Measurements from ENCODE around the gene ABCC1. TPM values are rescaled to one million over a fixed set of nuclear protein-coding genes. Genes with fewer than 3 reads are reported as not detected.

ABCC1 gene
- total RNA-seq, 2 experiments from 2014 or later: 64.5 to 67.6 TPM

GRCh38 chr16:16120044-16120381 is 170.6 kb downstream of the ABCC1 start:
- Mint-ChIP-seq H3K4me1 (ENCODE audit: low read depth) (no peaks in the 10 kb centered on the region), H3K27ac (no peak overlapping the region), H3K36me3 (ENCODE audit: low read depth) (peaks cover 86% of the 10 kb centered on the region), H3K27me3 (no peaks in the 10 kb centered on the region), H3K9me3 (peaks cover 24% of the 10 kb centered on the region), H3K4me3 (no peak overlapping the region)
- DNase-seq (no peak), ATAC-seq (no peak)
- TF ChIP-seq, protein P1, sequence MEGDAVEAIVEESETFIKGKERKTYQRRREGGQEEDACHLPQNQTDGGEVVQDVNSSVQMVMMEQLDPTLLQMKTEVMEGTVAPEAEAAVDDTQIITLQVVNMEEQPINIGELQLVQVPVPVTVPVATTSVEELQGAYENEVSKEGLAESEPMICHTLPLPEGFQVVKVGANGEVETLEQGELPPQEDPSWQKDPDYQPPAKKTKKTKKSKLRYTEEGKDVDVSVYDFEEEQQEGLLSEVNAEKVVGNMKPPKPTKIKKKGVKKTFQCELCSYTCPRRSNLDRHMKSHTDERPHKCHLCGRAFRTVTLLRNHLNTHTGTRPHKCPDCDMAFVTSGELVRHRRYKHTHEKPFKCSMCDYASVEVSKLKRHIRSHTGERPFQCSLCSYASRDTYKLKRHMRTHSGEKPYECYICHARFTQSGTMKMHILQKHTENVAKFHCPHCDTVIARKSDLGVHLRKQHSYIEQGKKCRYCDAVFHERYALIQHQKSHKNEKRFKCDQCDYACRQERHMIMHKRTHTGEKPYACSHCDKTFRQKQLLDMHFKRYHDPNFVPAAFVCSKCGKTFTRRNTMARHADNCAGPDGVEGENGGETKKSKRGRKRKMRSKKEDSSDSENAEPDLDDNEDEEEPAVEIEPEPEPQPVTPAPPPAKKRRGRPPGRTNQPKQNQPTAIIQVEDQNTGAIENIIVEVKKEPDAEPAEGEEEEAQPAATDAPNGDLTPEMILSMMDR (IDR thresholded peaks at IDR 0.05): no peak
- ChIA-PET CTCF (no interaction called here), POLR2A (interaction anchor here (0.6 kb wide), 1 partner anchor 74 kb away, joined by 3 read pairs; no protein-coding TSS in a partner anchor)
- intact Hi-C loops (cut with micrococcal nuclease): no loop called here

DNA sequence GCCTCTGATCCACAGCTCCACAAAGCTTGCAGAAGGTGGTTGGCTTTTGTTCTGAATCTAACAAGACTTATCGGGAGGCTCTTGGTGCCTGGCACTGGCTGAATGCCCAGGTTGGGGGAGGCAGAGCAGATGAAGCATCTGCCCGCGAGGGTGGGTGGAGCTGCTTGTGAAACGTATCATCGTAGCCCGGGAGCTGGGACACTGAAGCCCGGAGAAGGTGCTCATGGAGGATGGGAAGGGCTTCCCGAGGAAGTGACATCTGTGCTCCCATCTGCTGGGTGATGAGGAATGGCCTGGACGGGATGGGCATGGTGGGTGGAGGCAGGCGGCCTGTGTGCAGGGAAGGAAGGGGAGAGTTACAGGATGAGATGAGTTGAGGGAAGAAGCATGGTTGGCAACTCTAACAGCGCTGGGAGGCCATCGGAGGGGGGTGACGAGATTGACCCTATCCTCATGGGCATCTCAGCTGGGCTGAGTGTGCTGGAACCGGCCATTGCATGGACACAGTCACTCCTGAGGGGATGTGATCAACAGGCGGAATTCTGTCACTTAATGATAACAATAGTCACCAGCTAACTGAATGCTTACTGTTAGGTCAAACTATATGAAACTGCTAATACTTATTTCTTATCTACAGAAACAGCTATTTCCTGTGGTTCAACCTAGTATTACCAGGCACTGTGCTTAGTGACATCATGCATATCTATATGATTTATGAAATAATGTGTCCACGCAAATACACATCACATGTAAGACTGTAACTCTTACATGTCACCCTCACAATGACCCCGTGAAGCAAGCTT is 171.2 kb downstream of the ABCC1 start:
- ATAC-seq: no peak
- CTCF ChIA-PET: no interaction called here
- peaks cover 24% of the 10 kb centered on the region for H3K9me3 Mint-ChIP-seq
- no peak overlapping the region for H3K4me3 Mint-ChIP-seq
- peaks cover 85% of the 10 kb centered on the region for H3K36me3 Mint-ChIP-seq (ENCODE audit: low read depth)
- H3K27ac Mint-ChIP-seq: no peak overlapping the region
- POLR2A ChIA-PET: interaction anchor here (0.6 kb wide), 1 partner anchor 75 kb away, joined by 3 read pairs; no protein-coding TSS in a partner anchor
- H3K4me1 Mint-ChIP-seq (ENCODE audit: low read depth): no peaks in the 10 kb centered on the region
- no peaks in the 10 kb centered on the region for H3K27me3 Mint-ChIP-seq
- no peak for DNase-seq
- intact Hi-C loops (cut with micrococcal nuclease): no loop called here
- TF ChIP-seq, protein P1 (IDR thresholded peaks at IDR 0.05): no peak

GRCh38 chr16:16121185-16121727 is 171.8 kb downstream of the ABCC1 start:
- intact Hi-C loops (cut with micrococcal nuclease): no loop called here
- POLR2A ChIA-PET: no interaction called here
- Mint-ChIP-seq H3K27me3 (no peaks in the 10 kb centered on the region), H3K4me1 (ENCODE audit: low read depth) (no peaks in the 10 kb centered on the region), H3K4me3 (no peak overlapping the region), H3K27ac (no peak overlapping the region), H3K9me3 (peaks cover 24% of the 10 kb centered on the region), H3K36me3 (ENCODE audit: low read depth) (peaks cover 86% of the 10 kb centered on the region)
- TF ChIP-seq, protein P1 (IDR thresholded peaks at IDR 0.05): no peak
- DNase-seq (no peak), ATAC-seq (no peak)
- CTCF ChIA-PET: no interaction called here

GRCh38 chr16:16122264-16122663 is 172.8 kb downstream of the ABCC1 start:
- intact Hi-C loops (cut with micrococcal nuclease): no loop called here
- Mint-ChIP-seq H3K4me3 (no peak overlapping the region), H3K27me3 (no peaks in the 10 kb centered on the region), H3K4me1 (ENCODE audit: low read depth) (no peaks in the 10 kb centered on the region), H3K9me3 (peaks cover 20% of the 10 kb centered on the region), H3K36me3 (ENCODE audit: low read depth) (peaks cover 81% of the 10 kb centered on the region), H3K27ac (no peak overlapping the region)
- CTCF ChIA-PET: no interaction called here
- DNase-seq (no peak), ATAC-seq (no peak)
- POLR2A ChIA-PET: no interaction called here
- TF ChIP-seq, protein P1 (IDR thresholded peaks at IDR 0.05): no peak

DNA sequence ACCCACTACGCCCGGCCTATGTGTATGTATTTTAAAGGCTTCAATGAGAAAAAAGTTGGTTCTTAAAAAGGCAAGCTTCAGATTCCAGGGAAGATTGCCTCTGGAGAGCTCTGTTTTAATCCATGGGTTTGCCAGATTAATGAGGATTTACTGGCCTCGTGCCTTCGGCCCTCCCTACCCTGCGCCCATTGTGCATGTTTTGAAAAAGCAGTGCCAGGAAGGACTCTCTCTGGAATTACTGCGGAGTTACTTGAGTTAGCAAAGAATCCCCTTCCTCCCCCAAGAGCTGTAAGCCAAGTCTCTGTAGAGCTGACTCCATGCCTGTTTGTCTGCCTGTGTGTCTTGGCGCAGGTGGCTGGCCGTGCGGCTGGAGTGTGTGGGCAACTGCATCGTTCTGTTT is 175.0 kb downstream of the ABCC1 start:
- peaks cover 12% of the 10 kb centered on the region for H3K9me3 Mint-ChIP-seq
- H3K27ac Mint-ChIP-seq: no peak overlapping the region
- ChIA-PET CTCF (interaction anchor here (1.2 kb wide), 1 partner anchor 359 kb away, joined by 3 read pairs; no protein-coding TSS in a partner anchor), POLR2A (no interaction called here)
- no peak overlapping the region for H3K4me3 Mint-ChIP-seq
- no peak for ATAC-seq
- no peak for DNase-seq
- intact Hi-C loops (cut with micrococcal nuclease): no loop called here
- TF ChIP-seq, protein P1 (IDR thresholded peaks at IDR 0.05): no peak
- peaks cover 72% of the 10 kb centered on the region for H3K36me3 Mint-ChIP-seq (ENCODE audit: low read depth)
- H3K4me1 Mint-ChIP-seq (ENCODE audit: low read depth): peaks cover 3% of the 10 kb centered on the region
- no peaks in the 10 kb centered on the region for H3K27me3 Mint-ChIP-seq

All from activated CD8-positive, alpha-beta T cell treated with anti-CD3 and anti-CD28 coated beads for 36 hours (primary cell).